ENCODE data around the gene CACNA1S.

Gene CACNA1S

GRCh38 chr1:201059871-201060555 is 52.2 kb downstream of the CACNA1S start:
- no peak for DNase-seq

GRCh38 chr1:201059401-201059800 is 52.8 kb downstream of the CACNA1S start:
- DNase-seq = no peak

- no peak for DNase-seq
Observed at GRCh38 chr1:201054091-201054543, 58.1 kb downstream of the CACNA1S start.

GRCh38 chr1:201053155-201053860 is 58.9 kb downstream of the CACNA1S start:
- no peak for DNase-seq

GRCh38 chr1:201051399-201051798 is 60.8 kb downstream of the CACNA1S start:
- DNase-seq = no peak

- DNase-seq = no peak
Observed at GRCh38 chr1:201050515-201051277, 61.5 kb downstream of the CACNA1S start.

GRCh38 chr1:201049248-201049831 is 62.9 kb downstream of the CACNA1S start:
- DNase-seq = no peak

- DNase-seq = no peak
Observed at GRCh38 chr1:201048521-201048920, 63.7 kb downstream of the CACNA1S start.

- DNase-seq = no peak
Observed at GRCh38 chr1:201044119-201044518, 68.1 kb downstream of the CACNA1S start.

GRCh38 chr1:201042779-201043461 is 69.3 kb downstream of the CACNA1S start:
- peak; percentile 59 for DNase-seq

- no peak for DNase-seq
Observed at GRCh38 chr1:201041011-201041410, 71.2 kb downstream of the CACNA1S start.

- DNase-seq = no peak
Observed at GRCh38 chr1:201039876-201040275, 72.3 kb downstream of the CACNA1S start.

GRCh38 chr1:201039418-201039817 is 72.8 kb downstream of the CACNA1S start:
- DNase-seq = no peak

GRCh38 chr1:201038186-201038876 is 73.9 kb downstream of the CACNA1S start:
- DNase-seq = no peak

GRCh38 chr1:201036188-201036842 is 75.9 kb downstream of the CACNA1S start:
- DNase-seq = no peak

- no peak for DNase-seq
Observed at GRCh38 chr1:201034671-201035070, 77.6 kb downstream of the CACNA1S start.

GRCh38 chr1:201032408-201032807 is 79.8 kb downstream of the CACNA1S start:
- no peak for DNase-seq

GRCh38 chr1:201028461-201028889 is 83.8 kb downstream of the CACNA1S start:
- no peak for DNase-seq

GRCh38 chr1:201026836-201027235 is 85.4 kb downstream of the CACNA1S start:
- DNase-seq = no peak

- DNase-seq = no peak
Observed at GRCh38 chr1:201026234-201026633, 86.0 kb downstream of the CACNA1S start.

GRCh38 chr1:201025571-201026002 is 86.6 kb downstream of the CACNA1S start:
- DNase-seq = no peak
